Parathyroid adenoma (tissue), 2 donors: Measurements from ENCODE around the gene ACSL1.

ENCODE experiments used
- H2AFZ ChIP-seq: fragments of 300-600 bp; sonication (generic); one replicate; pipeline ENCODE4 v1.7.0; 2017; ENCODE audit warnings: antibody characterized with exemption, mild to moderate bottlenecking
- H3K27ac ChIP-seq: fragments of 300-600 bp; sonication (generic); one replicate; pipeline ENCODE4 v1.7.0; 2017
- H3K27me3 ChIP-seq: fragments of 300-600 bp; sonication (generic); one replicate; pipeline ENCODE4 v1.7.0; 2017; ENCODE audit warnings: low read length; ENCODE audit not compliant: control insufficient read depth, insufficient read depth
- H3K36me3 ChIP-seq: fragments of 300-600 bp; sonication (generic); one replicate; pipeline ENCODE4 v1.7.0; 2017; ENCODE audit warnings: low read length; ENCODE audit not compliant: control insufficient read depth, insufficient read depth
- H3K4me1 ChIP-seq: fragments of 300-600 bp; sonication (generic); one replicate; pipeline ENCODE4 v1.7.0; 2017; ENCODE audit warnings: control low read depth
- H3K4me2 ChIP-seq: fragments of 300-600 bp; sonication (generic); one replicate; pipeline ENCODE4 v1.7.0; 2017; ENCODE audit warnings: low read length
- H3K4me3 ChIP-seq: fragments of 300-600 bp; sonication (generic); one replicate; pipeline ENCODE4 v1.7.0; 2017; ENCODE audit warnings: low read depth, low read length
- H3K79me2 ChIP-seq: fragments of 300-600 bp; sonication (generic); one replicate; pipeline ENCODE4 v1.7.0; 2017; ENCODE audit warnings: control low read depth
- H3K9ac ChIP-seq: fragments of 300-600 bp; sonication (generic); one replicate; pipeline ENCODE4 v1.7.0; 2017; ENCODE audit warnings: mild to moderate bottlenecking
- H3K9me3 ChIP-seq: fragments of 300-600 bp; sonication (generic); one replicate; pipeline ENCODE4 v1.7.0; 2017; ENCODE audit warnings: low read length; ENCODE audit not compliant: control insufficient read depth
- TF ChIP-seq, protein P1 (sequence below): fragments of 300-600 bp; sonication (generic); IDR thresholded peaks from one replicate; pipeline ENCODE4 v1.7.0; 2017; ENCODE audit warnings: antibody characterized with exemption, mild to moderate bottlenecking
- donor health status: primary hyperparathyroidism.

Gene ACSL1

GRCh38 chr4:184850431-184851199, 24.8 kb upstream of the ACSL1 start:
- Histone ChIP-seq H3K36me3 (no peaks in the 10 kb centered on the region), H3K27me3 (no peaks in the 10 kb centered on the region), H2AFZ (no peak overlapping the region), H3K27ac (no peak overlapping the region), H3K4me1 (no peaks in the 10 kb centered on the region), H3K9ac (no peak overlapping the region), H3K9me3 (no peaks in the 10 kb centered on the region), H3K4me3 (no peak overlapping the region), H3K4me2 (no peak overlapping the region), H3K79me2 (no peaks in the 10 kb centered on the region)
- TF ChIP-seq, protein P1, sequence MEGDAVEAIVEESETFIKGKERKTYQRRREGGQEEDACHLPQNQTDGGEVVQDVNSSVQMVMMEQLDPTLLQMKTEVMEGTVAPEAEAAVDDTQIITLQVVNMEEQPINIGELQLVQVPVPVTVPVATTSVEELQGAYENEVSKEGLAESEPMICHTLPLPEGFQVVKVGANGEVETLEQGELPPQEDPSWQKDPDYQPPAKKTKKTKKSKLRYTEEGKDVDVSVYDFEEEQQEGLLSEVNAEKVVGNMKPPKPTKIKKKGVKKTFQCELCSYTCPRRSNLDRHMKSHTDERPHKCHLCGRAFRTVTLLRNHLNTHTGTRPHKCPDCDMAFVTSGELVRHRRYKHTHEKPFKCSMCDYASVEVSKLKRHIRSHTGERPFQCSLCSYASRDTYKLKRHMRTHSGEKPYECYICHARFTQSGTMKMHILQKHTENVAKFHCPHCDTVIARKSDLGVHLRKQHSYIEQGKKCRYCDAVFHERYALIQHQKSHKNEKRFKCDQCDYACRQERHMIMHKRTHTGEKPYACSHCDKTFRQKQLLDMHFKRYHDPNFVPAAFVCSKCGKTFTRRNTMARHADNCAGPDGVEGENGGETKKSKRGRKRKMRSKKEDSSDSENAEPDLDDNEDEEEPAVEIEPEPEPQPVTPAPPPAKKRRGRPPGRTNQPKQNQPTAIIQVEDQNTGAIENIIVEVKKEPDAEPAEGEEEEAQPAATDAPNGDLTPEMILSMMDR: no peak

- Histone ChIP-seq H3K36me3 (no peaks in the 10 kb centered on the region), H2AFZ (no peak overlapping the region), H3K4me1 (no peaks in the 10 kb centered on the region), H3K79me2 (no peaks in the 10 kb centered on the region), H3K4me2 (no peak overlapping the region), H3K9me3 (no peaks in the 10 kb centered on the region), H3K27ac (no peak overlapping the region), H3K4me3 (no peak overlapping the region), H3K27me3 (no peaks in the 10 kb centered on the region), H3K9ac (no peak overlapping the region)
- TF ChIP-seq, protein P1: no peak
Measured at GRCh38 chr4:184850018-184850417, 24.2 kb upstream of the ACSL1 start.

DNA sequence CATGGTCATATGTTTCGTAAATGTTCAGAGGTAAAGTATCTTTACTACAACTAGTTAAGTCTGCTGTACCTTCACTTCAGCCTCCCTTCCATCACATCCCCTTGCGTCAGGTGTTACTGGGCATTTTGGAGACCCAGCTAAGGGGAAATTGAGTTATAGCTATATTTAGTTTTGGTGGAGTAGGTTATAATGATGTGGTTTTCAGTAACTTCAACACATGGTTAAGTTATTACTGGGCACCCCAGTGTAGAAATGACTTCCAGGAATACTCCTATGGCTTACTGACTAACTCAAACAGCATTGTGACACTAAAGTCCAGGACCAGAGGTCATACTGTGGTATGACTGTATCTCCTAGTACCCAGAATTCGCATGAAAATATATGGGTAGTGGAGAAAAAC, 23.4 kb upstream of the ACSL1 start:
- no peaks in the 10 kb centered on the region for H3K9me3 ChIP-seq
- no peak overlapping the region for H3K4me2 ChIP-seq
- no peaks in the 10 kb centered on the region for H3K4me1 ChIP-seq
- no peak overlapping the region for H3K4me3 ChIP-seq
- TF ChIP-seq, protein P1: no peak
- H3K9ac ChIP-seq: no peak overlapping the region
- H3K79me2 ChIP-seq: no peaks in the 10 kb centered on the region
- H3K27ac ChIP-seq: no peak overlapping the region
- no peaks in the 10 kb centered on the region for H3K36me3 ChIP-seq
- H2AFZ ChIP-seq: no peak overlapping the region
- H3K27me3 ChIP-seq: no peaks in the 10 kb centered on the region

GRCh38 chr4:184848510-184848909, 22.7 kb upstream of the ACSL1 start:
- Histone ChIP-seq H3K27ac (no peak overlapping the region), H3K4me2 (no peak overlapping the region), H3K79me2 (no peaks in the 10 kb centered on the region), H3K4me3 (no peak overlapping the region), H3K9me3 (no peaks in the 10 kb centered on the region), H3K9ac (no peak overlapping the region), H2AFZ (no peak overlapping the region), H3K27me3 (no peaks in the 10 kb centered on the region), H3K36me3 (no peaks in the 10 kb centered on the region), H3K4me1 (no peaks in the 10 kb centered on the region)
- TF ChIP-seq, protein P1: no peak

GRCh38 chr4:184846531-184846930, 20.8 kb upstream of the ACSL1 start:
- TF ChIP-seq, protein P1: no peak
- H3K4me2 ChIP-seq: no peak overlapping the region

More at GRCh38 chr4:184846531-184846930, 20.8 kb upstream of the ACSL1 start:
- H3K79me2 ChIP-seq: no peaks in the 10 kb centered on the region
- no peaks in the 10 kb centered on the region for H3K27me3 ChIP-seq
- H3K4me3 ChIP-seq: no peak overlapping the region
- no peaks in the 10 kb centered on the region for H3K9me3 ChIP-seq
- H3K9ac ChIP-seq: no peak overlapping the region
- no peaks in the 10 kb centered on the region for H3K36me3 ChIP-seq
- H2AFZ ChIP-seq: no peak overlapping the region
- H3K27ac ChIP-seq: no peak overlapping the region
- no peaks in the 10 kb centered on the region for H3K4me1 ChIP-seq
